Progenitor cell of endocrine pancreas (in vitro differentiated cells): ENCODE data around the gene DGCR8. TPM values are rescaled to one million over a fixed set of nuclear protein-coding genes. Genes with fewer than 3 reads are reported as not detected.

Experiments used
- DNase-seq: peaks from one replicate; pipeline ENCODE4 v3.0.0; 2021; ENCODE audit warnings: low spot score; ENCODE audit not compliant: unreplicated experiment
- H3K27ac Mint-ChIP-seq: 2 replicates; pipeline ENCODE4 v1.8.0; 2021; ENCODE audit warnings: mild to moderate bottlenecking, moderate library complexity, mixed read lengths
- H3K27me3 Mint-ChIP-seq: 2 replicates; pipeline ENCODE4 v1.8.0; 2021; ENCODE audit warnings: mixed read lengths
- H3K36me3 Mint-ChIP-seq: 2 replicates; pipeline ENCODE4 v1.8.0; 2022; ENCODE audit warnings: mixed read lengths; ENCODE audit not compliant: insufficient read depth
- H3K4me1 Mint-ChIP-seq: 2 replicates; pipeline ENCODE4 v1.8.0; 2021; ENCODE audit warnings: low read depth, mixed read lengths
- H3K4me3 Mint-ChIP-seq: 2 replicates; pipeline ENCODE4 v1.8.0; 2021; ENCODE audit warnings: low read depth, mild to moderate bottlenecking, moderate library complexity, mixed read lengths
- H3K9me3 Mint-ChIP-seq: 2 replicates; pipeline ENCODE4 v1.8.0; 2021; ENCODE audit warnings: low read depth, mixed read lengths
- CTCF ChIP-seq: fragments of 200-600 bp; sonication (generic); IDR thresholded peaks from one replicate; pipeline ENCODE4 v1.5.0; 2021; ENCODE audit warnings: antibody characterized with exemption, mild to moderate bottlenecking; ENCODE audit not compliant: unreplicated experiment
- total RNA-seq: library from RNA; stranded (reverse); gene quantifications from 2 replicates; pipeline ENCODE4 v1.2.1, GENCODE V29; 2021

DGCR8 gene
- total RNA-seq, 1 donor from 2014 or later = 75.8 TPM

- H3K4me3 Mint-ChIP-seq = no peak overlapping the region
- no peak for DNase-seq
- no peaks in the 10 kb centered on the region for H3K27me3 Mint-ChIP-seq
- TF ChIP-seq CTCF = no peak
- no peaks in the 10 kb centered on the region for H3K4me1 Mint-ChIP-seq
- H3K9me3 Mint-ChIP-seq = no peaks in the 10 kb centered on the region
- H3K36me3 Mint-ChIP-seq = peaks cover 31% of the 10 kb centered on the region
- no peak overlapping the region for H3K27ac Mint-ChIP-seq
These were observed 15.5 kb downstream of the DGCR8 start for GRCh38 chr22:20095521-20095920.

- DNase-seq = no peak
- H3K36me3 Mint-ChIP-seq = peaks cover 21% of the 10 kb centered on the region
- no peak overlapping the region for H3K4me3 Mint-ChIP-seq
- no peaks in the 10 kb centered on the region for H3K27me3 Mint-ChIP-seq
- no peak for TF ChIP-seq CTCF
- no peaks in the 10 kb centered on the region for H3K9me3 Mint-ChIP-seq
- no peak overlapping the region for H3K27ac Mint-ChIP-seq
- no peaks in the 10 kb centered on the region for H3K4me1 Mint-ChIP-seq
These were observed 16.8 kb downstream of the DGCR8 start for GRCh38 chr22:20096574-20097420.

- H3K36me3 Mint-ChIP-seq = peaks cover 26% of the 10 kb centered on the region
- no peaks in the 10 kb centered on the region for H3K27me3 Mint-ChIP-seq
- DNase-seq = no peak
- no peaks in the 10 kb centered on the region for H3K9me3 Mint-ChIP-seq
- no peak overlapping the region for H3K27ac Mint-ChIP-seq
- H3K4me3 Mint-ChIP-seq = no peak overlapping the region
- no peaks in the 10 kb centered on the region for H3K4me1 Mint-ChIP-seq
- no peak for TF ChIP-seq CTCF
These were observed 19.2 kb downstream of the DGCR8 start for GRCh38 chr22:20099099-20099711.

- H3K27ac Mint-ChIP-seq = no peak overlapping the region
These were observed 21.6 kb downstream of the DGCR8 start for GRCh38 chr22:20101638-20102037.

More at GRCh38 chr22:20101638-20102037, 21.6 kb downstream of the DGCR8 start:
- Mint-ChIP-seq H3K36me3 (peaks cover 15% of the 10 kb centered on the region), H3K4me3 (no peak overlapping the region), H3K4me1 (no peaks in the 10 kb centered on the region), H3K27me3 (no peaks in the 10 kb centered on the region), H3K9me3 (no peaks in the 10 kb centered on the region)
- TF ChIP-seq CTCF = no peak
- no peak for DNase-seq
